ENCODE data around the gene BCL10.

The BCL10 gene

DNA sequence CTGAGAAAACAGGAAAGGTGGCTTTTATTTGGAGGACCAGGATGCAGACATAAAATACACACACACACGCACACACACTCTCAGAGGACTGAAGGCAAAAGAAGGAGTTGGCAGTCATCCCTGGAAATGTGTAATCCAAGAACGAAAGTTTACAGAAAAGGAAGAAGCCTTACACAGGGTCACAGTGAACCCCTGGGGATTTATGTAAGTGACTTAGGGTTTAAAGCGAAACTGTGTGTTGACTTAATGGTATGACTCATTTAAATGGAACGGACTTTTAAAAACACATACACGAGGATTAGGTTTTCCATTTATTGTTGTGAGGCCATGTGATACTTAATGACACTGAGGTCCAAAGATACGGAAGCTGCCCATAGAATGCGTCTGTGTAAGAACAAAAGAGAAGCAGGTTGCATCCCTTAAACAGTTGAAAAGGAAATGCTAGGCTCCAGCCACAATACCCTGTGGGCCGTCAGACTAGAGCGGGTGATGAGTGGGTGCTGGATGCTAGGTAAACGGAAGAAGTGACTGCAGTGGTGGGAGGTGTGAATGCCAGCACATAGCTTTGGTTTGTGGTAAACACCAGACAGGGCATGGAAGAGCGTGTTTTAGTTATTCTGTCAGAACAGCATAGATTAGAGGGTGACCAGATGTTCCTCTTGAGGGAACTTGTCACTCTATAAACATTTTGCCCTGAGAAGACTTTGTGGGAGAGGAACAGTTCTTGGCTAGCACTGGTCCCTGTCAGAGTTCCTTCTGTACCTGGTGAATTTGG, 21.6 kb upstream of the BCL10 start:
- DNase-seq (ENCODE audit: low read depth), result peak; percentile 99

DNA sequence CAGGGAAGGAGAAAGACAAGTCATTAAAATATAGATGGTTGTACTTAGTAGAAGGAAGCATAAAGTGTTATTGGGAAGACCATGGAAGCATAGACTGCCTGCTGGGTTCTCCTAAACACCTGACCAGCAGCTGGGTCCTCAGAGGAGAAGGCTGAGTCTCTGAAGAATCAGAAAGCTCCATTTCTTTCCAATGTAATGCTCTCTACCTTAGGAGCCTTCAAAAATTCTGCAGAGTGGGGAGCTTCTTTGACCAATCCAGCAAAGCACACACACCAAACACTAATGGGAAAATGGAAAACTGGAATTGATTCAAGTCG, 21.1 kb upstream of the BCL10 start:
- no peak for DNase-seq (ENCODE audit: low read depth)

DNA sequence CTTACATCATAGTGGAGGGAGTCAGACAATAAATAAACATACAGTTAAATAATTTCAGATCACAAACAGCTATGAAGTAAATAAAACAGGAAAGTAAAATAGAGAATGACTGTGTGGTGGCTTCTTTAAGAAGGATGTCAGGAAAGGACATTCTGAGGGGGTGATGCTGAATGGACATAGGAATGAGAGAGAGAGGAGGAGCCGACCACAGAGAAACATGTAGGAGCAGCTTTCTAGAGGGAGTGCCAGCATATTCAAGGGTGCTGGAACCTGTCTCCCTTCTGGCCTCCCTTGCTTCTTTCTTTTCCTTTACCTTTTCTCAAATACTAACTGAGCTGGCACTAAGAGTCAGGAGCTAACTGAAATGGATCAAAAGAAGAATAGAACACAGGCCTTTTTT, 20.5 kb upstream of the BCL10 start:
- no peak for DNase-seq (ENCODE audit: low read depth)

DNA sequence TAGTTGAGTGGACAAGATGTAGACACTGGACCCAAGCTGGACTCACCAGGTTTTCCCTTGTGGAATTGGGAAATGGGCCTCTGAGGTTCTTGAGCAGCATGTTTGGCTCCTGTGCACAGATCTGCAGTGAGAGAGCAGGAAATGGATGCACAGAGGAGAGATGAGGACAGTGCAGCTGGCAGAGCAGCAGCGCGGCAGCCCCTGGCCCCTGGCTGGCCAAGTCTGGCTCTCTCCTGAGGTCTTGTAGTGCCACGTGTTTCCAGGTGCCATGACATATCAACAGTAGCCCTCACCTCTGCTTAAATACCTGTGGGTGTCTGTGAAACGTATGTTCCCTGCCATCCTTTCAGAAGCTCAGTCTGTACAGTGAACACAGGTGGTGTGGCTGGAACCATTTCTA, 19.2 kb upstream of the BCL10 start:
- no peak for DNase-seq (ENCODE audit: low read depth)

DNA sequence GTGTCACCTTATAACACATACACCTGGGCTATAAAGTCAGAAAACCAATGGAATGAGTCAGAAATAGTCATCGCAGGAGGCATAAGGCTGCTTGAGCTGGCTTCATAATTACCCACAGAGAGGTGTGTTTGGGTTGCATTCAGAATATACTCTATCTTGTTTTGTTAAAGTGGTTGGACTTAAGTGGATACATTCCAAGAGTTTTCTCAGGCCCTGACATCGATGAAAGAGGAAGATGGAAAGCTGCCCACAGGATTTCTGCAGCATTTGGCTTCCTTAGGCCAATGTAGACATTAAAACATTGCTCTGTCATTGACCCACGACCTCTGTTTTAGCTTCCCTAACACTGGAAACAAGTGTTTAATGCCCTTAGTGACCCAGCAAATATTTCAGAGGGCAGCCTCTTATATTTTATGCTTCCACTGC, 18.6 kb upstream of the BCL10 start:
- peak; percentile 60 for DNase-seq (ENCODE audit: low read depth)

DNA sequence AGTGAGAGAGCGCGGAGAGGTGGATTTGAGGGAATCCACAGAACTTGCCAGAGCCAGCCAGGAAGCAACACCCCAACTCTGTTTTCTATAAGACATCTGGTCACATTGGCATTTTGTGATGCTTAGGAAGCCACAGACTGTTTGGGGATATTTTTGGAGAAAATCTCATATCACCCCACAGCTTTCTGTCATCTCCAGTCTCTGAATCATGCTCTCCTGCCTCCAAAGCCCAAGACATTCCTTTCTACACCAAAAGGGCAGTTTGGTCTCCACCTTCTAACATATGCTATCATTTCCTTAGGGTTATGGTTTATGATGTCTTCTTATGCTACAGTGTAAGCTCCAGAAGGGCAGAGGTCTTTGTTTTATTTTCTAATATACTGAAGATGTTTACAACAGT, 14.4 kb upstream of the BCL10 start:
- DNase-seq (ENCODE audit: low read depth), result no peak

DNA sequence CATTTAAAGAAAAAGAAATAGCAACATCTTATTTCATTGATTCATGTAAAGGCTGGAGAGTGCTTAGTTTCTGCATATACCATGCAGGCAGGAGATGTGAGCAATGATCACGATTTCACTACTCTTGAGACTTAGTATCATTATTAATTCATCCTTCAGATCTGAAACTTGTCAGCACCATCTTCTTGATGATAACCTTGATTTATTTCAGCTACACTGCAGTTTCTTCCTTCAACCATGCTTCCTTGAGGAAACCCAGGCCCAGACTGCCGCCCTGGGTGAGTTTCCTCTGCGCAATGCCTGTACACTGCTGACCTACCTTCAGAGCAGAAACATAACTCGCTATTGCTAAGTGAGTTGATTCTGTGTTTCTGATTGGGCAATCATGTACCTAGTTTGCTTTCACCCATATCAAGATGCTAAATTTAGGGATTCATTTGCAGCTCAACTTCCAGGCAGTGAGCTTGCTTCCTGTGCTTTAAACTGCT, 13.5 kb upstream of the BCL10 start:
- DNase-seq (ENCODE audit: low read depth), result no peak

DNA sequence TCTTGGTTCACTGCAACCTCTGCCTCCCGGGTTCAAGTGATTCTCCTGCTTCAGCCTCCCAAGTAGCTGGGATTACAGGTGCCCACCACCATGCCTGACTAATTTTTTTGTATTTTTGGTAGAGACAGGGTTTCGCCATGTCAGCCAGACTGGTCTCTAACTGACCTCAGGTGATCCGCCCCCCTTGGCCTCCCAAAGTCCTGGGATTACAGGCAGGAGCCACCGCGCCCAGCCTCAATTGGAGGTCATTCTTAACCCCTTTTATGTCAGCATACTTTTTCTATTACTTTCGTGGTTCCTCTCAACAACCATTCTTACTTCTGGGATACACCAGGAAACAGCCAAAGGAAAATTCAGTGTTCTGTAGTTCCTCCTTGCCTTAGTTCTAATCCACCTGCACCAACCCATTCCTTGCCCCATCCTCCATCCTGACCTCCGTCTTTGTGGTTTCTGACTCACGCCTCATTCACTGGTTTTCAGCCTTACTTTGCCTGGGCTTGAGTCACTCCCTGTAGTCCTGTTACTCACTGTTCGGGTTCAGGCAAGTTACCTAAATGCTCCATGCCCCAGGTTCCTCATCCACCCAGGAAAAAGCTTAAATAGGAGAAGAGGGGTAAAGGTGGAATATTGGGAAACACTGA, 12.9 kb upstream of the BCL10 start:
- DNase-seq (ENCODE audit: low read depth), result peak; percentile 49

DNA sequence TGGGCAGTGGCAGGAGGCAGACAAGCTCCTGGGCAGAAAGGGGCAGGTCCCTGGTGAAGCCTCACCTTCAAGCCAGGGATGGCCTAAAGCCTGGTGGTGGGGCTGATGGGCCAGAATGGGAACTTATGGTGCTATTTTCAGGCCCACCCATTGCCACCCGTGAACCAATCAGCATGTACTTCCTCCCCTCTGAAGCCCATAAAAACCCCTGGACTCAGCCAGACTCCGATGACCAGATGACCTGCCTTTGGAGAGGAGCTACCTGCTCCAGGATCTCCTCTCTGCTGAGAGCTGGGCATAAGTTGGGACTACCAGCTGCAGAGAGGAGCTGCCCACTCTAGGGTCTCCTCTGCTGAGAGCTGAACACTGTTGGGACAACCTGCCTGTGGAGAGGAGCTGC, 7.8 kb upstream of the BCL10 start:
- DNase-seq (ENCODE audit: low read depth), result no peak

DNA sequence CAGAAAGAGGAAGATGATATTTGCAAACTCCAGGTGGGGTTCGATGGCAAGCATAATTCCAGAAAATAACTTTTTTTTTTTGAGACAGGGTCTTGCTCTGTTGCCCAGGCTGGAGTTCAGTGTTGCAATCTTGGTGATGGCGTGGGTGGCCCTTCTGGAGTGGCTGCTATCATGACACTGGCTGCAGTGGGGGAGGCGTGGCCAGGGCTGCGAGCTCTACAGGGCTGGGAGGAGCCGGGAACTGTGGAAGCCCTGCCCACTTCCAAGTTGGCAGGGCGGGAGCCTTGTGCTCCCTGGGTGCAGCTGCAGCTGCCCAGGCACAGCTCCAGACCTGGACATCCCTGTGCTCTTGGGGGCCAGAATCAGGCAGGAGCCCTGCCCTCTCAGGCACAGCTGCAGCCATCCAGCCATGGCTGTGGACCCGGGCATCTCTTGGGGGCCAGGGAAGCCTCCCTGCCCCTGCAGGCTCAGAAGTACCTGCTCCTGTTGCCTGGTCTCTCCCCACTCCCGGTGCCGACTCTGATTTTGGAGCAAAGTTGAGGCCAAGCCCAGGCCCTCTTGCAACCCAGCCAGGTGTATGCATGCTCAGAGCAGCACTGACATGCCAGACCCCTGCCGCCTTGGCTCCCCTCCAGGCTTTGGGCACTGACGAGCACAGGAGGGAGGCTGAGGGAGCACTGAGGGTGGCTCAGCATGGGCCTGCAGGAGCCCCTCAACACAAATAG, 7.2 kb upstream of the BCL10 start:
- no peak for DNase-seq (ENCODE audit: low read depth)

DNA sequence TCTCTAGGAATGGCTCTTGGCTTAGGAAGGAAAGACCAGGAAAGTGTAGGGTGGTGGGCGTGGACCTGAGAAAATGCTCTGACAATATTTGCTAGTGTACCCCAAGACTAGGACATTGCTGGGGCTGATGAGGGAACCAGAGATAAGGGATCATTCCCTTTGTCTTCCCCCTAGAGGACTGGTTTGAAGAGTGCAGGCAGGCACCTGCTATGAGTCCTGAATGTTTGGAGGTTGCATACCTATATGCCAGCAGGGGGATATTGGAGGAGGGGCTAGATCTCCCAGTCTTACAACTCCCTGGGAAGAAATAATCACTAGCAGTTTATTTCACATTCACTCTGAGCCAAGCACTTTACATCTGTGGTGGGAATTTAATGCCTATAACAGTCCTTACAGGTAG, 6.0 kb upstream of the BCL10 start:
- no peak for DNase-seq (ENCODE audit: low read depth)

DNA sequence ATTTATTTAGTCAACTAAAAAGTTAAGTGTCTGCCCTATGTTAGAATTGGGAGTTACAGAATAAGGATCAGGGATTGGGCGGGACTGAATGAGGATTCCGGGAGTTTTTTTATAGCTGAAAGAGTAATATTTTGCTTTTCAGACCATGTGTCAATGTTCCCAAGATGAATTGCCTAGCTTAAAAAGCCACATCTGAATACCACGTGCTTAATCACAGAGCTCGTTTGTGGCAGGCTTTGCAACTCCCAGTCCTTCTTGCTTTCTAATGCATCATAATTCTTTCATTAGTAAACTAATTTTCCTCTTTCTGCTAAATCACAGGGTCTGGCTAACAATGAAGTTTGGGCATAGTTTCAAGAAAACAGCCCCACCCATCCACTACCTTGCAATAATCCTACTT, 4.2 kb upstream of the BCL10 start:
- DNase-seq (ENCODE audit: low read depth), result no peak

DNA sequence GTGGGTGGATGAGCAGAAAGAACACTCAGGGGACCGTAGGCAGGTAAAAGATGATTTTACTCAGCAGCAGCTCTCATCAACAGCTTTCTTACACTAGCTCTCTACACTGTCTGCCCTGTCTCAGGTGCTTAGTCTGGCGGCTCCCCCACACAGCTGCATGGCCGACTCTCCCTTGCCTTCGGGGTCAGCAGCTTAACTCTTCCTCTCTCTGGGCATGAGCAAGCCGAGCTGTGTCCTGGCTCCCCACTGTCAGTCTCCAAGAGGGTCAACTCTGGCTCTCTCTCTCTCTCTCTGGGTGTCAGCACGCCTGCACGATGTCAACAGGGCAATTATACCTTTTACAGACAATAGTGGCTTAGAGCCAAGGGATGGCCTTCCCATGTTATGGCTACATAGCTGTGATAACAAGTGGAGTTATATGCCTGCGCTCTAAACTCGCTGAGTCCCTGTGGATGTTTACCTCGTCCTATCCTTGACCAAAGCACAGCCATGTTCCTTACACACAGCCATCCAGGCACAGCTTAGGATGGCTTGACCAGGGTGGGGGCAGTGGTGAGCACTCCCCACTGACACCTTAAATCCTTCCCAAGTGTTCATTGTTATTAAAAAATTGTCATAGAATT, 3.1 kb upstream of the BCL10 start:
- no peak for DNase-seq (ENCODE audit: low read depth)

DNA sequence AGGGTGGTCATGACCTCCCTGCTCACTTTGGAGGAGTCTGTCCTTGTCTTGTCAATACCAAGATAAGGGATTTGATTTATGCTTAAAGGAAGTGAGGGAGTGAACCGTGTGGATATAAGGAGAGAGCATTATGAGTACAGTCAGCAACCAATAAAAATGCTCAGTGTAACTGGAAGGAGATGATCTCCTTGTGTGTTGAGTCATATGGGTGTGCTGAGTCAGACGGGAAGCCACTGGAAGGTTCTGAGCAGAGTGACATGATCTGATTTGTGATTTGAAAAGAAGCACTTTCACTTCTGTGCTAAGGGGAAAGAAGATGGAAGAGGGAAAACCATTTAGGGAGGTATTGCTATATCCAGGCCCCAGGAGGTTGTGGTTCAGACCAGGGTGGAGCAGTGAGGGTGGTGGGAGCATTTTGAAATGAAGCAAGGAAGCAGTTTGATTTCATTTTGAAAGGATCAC, 2.5 kb upstream of the BCL10 start:
- peak; percentile 87 for DNase-seq (ENCODE audit: low read depth)

DNA sequence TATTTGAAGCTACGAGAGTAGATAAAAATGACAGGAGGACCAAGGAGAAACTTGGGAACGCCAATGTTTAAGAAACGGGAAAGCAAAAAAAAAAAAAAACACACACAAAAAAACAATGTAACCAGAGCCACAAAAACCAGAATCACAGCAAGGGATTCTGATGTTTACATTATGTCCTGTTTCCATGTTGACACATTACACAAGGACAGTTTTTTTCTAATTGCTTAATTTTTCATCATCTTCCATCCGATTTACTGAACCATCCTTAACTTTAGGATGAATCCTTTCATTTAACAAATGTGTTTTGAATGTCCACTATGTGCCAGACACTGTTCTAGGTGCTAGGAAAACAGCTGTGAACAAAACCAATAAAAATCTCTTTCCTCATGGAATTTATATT, 1.4 kb upstream of the BCL10 start:
- DNase-seq (ENCODE audit: low read depth), result no peak

DNA sequence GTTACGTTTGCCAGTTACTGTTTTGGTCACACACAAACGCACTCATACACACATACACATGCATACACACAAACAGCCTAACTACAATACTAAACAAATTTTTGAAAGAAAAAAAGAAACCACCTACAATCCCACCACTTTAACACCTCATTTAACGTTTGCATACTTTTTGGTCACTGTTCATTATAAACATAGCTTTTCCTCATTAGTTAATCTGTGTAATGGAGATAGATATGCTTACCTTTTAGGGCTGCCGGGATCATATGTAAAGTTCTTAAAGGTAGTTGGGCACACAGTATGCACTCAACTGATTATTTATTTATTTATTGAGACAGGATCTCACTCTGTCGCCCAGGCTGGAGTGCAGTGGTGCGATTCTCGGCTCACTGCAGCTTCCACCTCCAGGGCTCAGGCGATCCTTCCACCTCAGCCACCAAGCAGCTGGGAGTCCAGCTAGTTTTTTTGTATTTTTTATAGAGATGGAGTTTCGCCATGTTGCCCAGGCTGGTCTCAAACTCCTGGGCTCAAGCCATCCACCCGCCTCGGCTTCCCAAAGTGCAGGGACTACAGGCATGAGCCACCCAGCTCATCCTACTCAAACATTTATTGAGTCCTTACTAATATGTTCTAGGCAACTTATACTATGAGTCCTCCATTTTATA, 677 bp upstream of the BCL10 start:
- no peak for DNase-seq (ENCODE audit: low read depth)

DNA sequence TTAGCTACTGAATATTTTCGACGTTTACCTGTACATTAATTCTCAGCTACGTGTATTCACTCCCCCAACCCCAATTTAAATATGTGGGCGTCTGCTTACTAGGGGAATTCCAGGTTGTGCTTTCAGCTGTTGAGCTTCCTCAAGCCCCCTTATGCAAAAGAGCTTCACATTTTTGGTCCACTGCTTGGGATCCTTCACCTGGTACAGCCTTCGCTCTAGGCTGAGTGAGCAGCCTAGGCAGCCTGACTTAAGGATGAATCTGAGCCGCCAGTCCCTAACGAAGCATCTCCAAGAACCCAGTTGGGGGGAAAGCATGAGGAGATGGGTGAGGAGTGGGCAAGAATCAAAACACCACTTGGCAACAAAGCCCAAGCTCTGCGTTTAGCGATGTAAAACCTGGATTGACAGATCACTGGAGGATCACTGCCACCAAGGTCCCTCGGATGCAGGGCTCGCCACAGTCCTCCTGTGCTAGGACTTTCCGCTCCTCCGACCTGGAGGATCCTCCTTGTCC, 674 bp downstream of the BCL10 start:
- DNase-seq (ENCODE audit: low read depth), result no peak

DNA sequence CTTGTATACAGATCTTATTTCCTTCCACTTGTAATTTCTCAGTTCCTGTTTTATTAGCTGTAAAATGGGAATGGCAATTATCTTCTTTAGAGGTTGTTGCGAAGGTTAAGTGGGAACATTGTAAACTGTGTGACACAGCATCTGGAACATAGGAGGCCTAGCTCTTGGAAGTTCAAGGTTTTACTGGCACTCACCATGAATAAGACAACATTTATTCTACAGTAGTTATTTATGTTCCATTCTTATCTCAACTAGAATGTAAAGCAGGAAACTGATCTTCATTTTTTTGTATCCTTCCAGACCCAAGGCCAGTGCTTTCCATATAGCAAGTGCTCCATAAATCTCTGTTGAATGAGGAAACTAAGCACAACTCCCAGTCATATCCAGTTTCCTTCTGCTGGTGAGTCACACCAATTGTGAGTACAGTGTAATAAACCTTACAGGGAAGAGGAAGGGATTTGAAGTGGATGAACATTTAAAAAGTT, 1.4 kb downstream of the BCL10 start:
- peak; percentile 68 for DNase-seq (ENCODE audit: low read depth)

DNA sequence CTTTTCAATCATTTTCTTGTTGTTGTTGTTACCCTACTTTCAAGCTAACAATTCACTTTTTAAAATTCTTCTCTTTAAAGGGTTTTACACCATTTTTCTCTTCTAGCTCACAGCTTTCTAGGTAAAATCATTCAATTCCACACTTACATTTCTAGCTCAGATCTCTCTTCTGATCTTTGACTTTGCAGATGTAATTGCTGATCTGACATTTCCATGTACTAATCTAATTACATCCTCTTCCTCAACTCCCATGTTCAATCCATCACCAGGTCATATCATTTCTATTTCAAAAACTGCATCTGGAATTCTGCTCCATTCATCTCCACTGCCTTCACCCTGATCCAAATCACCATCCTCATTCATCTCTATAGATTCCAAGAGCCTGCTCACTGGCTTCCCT, 3.0 kb downstream of the BCL10 start:
- DNase-seq (ENCODE audit: low read depth), result no peak

DNA sequence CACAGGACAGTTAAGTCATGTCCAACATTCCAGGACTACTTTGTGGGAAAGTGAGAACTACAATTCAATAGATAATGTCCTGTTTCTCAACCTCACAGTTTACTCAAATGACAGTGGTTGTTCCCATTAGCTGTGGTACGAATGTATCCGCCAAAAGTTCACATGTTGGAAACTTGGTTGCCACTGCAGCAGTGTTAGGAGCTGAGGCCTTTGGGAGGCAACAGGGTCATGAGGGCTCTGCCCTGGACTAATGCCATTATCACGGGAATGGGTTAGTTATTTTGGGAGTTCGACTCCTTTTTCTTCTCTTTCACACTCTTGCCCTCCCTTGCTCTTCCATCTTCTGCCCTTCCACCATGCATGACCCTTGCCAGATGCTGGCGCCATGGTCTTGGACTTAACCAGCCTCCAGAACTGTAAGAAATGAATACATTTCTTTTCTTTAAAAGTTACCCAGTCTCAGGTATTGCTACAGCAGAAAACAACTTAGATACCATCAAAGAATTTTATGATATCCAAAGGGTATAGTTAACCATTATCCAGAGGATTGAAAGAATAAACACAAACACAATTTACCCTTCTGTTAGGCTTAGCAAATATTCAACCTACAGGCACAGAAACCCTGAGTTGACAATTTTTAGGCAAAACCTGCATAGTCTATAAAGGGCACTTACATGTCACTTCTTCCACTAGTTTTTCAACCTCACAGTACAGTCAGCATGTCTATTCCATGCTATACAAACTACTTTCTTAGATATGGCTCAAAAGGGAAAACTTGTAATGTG, 7.4 kb downstream of the BCL10 start:
- no peak for DNase-seq (ENCODE audit: low read depth)

DNA sequence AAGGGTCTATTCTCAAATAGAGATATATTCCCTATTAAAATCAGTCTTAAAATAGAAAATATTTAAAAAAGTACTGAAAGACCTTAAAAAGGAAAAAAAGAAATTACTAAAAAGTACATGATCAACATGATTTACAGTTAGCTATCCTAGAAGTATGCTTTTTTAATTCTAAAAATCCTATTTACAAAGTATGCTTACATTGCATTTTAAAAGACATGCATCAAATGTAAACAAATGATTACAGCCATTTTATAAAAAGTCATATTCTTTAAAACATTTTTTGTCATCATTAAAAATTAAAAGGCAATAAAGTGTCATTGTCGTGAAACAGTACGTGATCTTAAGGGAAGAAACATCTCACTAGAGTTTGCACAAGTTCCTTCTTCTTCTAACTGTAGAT, 9.1 kb downstream of the BCL10 start:
- no peak for DNase-seq (ENCODE audit: low read depth)

All from fibroblast of gingiva (primary cell).